Endodermal cell (in vitro differentiated cells): ENCODE data around the gene SAC3D1. TPM values are rescaled to one million over a fixed set of nuclear protein-coding genes. Genes with fewer than 3 reads are reported as not detected.

Source experiments
- DNase-seq: peaks from one replicate; pipeline ENCODE4 v3.0.0-alpha.2; 2017
- H3K27ac ChIP-seq: 2 replicates; pipeline ENCODE4 v1.5.1; 2013; ENCODE audit warnings: mild to moderate bottlenecking, low read depth, low read length, moderate library complexity
- H3K27me3 ChIP-seq: 2 replicates; pipeline ENCODE4 v1.6.1; 2013; ENCODE audit warnings: mild to moderate bottlenecking, low read length, moderate library complexity; ENCODE audit not compliant: insufficient read depth, control insufficient read depth, poor library complexity, severe bottlenecking
- H3K36me3 ChIP-seq: 2 replicates; pipeline ENCODE4 v1.7.0; 2013; ENCODE audit warnings: mild to moderate bottlenecking, low read length, moderate library complexity; ENCODE audit not compliant: control insufficient read depth, insufficient read depth
- H3K4me1 ChIP-seq: one replicate; pipeline ENCODE4 v1.7.0; 2013; ENCODE audit warnings: low read length; ENCODE audit not compliant: control insufficient read depth, insufficient read depth
- H3K4me3 ChIP-seq: 2 replicates; pipeline ENCODE4 v1.5.1; 2013; ENCODE audit warnings: mild to moderate bottlenecking, low read length, moderate library complexity
- H3K9ac ChIP-seq: 2 replicates; pipeline ENCODE4 v1.6.1; 2013; ENCODE audit warnings: mild to moderate bottlenecking, low read length, moderate library complexity; ENCODE audit not compliant: poor library complexity, severe bottlenecking; ENCODE audit errors: extremely low read depth
- H3K9me3 ChIP-seq: 2 replicates; pipeline ENCODE4 v1.6.1; 2013; ENCODE audit warnings: mild to moderate bottlenecking, low read length, moderate library complexity; ENCODE audit not compliant: control insufficient read depth
- H3K27ac Mint-ChIP-seq: 2 replicates; pipeline ENCODE4 v1.8.0; 2020; ENCODE audit warnings: mixed read lengths
- H3K27me3 Mint-ChIP-seq: 2 replicates; pipeline ENCODE4 v1.8.0; 2021; ENCODE audit warnings: mild to moderate bottlenecking, mixed read lengths; ENCODE audit not compliant: insufficient read depth
- H3K36me3 Mint-ChIP-seq: 2 replicates; pipeline ENCODE4 v1.8.0; 2020; ENCODE audit warnings: low read depth, mixed read lengths
- H3K4me1 Mint-ChIP-seq: 2 replicates; pipeline ENCODE4 v1.8.0; 2020; ENCODE audit warnings: mixed read lengths
- H3K4me3 Mint-ChIP-seq: 2 replicates; pipeline ENCODE4 v1.8.0; 2020; ENCODE audit warnings: mild to moderate bottlenecking, moderate library complexity, mixed read lengths
- H3K9me3 Mint-ChIP-seq: 2 replicates; pipeline ENCODE4 v1.8.0; 2020; ENCODE audit warnings: mild to moderate bottlenecking, mixed read lengths
- CTCF ChIP-seq: fragments of 200-600 bp; sonication (generic); conservative IDR thresholded peaks from 2 replicates; pipeline ENCODE4 v1.5.0; 2021; ENCODE audit warnings: antibody characterized with exemption, mild to moderate bottlenecking
- WGBS, 2 experiments: methylation state at CpG; one replicate each; pipeline versions ENCODE4 v1.1.5 to v1.1.7; 2013; ENCODE audit warnings: missing lambda C conversion rate in 2 of 2, mixed read lengths in 1 of 2; ENCODE audit not compliant: insufficient coverage in 1 of 2, insufficient read length in 1 of 2; 5-methylcytosine and 5-hydroxymethylcytosine counted together
- total RNA-seq, 2 donors: library from RNA; stranded (reverse); fragmentation: NEBNext Ultra II Directional in 1 of 2; extraction: Animal tissue kit (Norgen Biotek cat#: 25700) in 1 of 2; gene quantifications; 2 replicates in 1 of 2; 3 replicates in 1 of 2; pipeline ENCODE4 v1.2.1, GENCODE V29; 2021

Gene SAC3D1
- total RNA-seq, 2 donors from 2014 or later, result 11.4 to 12.0 TPM

- Mint-ChIP-seq H3K27ac (no peak within 1 kb of the TSS), H3K4me1 (peaks cover 7% of the 10 kb centered on the region), H3K27me3 (no peaks in the 10 kb centered on the region), H3K36me3 (no peaks in the 10 kb centered on the region), H3K4me3 (peak within 1 kb of the TSS; percentile 5), H3K9me3 (no peaks in the 10 kb centered on the region)
- no peak within 1 kb of the TSS for H3K27ac ChIP-seq
- no peak within 1 kb of the TSS for H3K9ac ChIP-seq
- WGBS, 2 experiments, result 21 to 37% methylated on average over 3 to 9 of the region's 9 CpGs
- no peaks in the 10 kb centered on the region for H3K4me1 ChIP-seq
- H3K27me3 ChIP-seq, result no peaks in the 10 kb centered on the region
- H3K36me3 ChIP-seq, result no peaks in the 10 kb centered on the region
- no peak within 1 kb of the TSS for H3K4me3 ChIP-seq
- H3K9me3 ChIP-seq, result no peaks in the 10 kb centered on the region
- TF ChIP-seq CTCF, result peak; percentile 78
- peak; percentile 92 for DNase-seq
These were observed 44.2 kb upstream of the SAC3D1 start, which contains the start of gene BATF2 for GRCh38 chr11:64996710-64997380. BATF2 (minus strand) TSS chr11:64996971; CDS start chr11:64996914, 57 bp downstream.

GRCh38 chr11:64998141-64998540 is 42.9 kb upstream of the SAC3D1 start:
- Histone ChIP-seq H3K4me3 (no peak overlapping the region), H3K9ac (no peak overlapping the region), H3K9me3 (no peaks in the 10 kb centered on the region), H3K4me1 (no peaks in the 10 kb centered on the region), H3K27ac (no peak overlapping the region), H3K27me3 (no peaks in the 10 kb centered on the region), H3K36me3 (no peaks in the 10 kb centered on the region)
- H3K4me1 Mint-ChIP-seq, result peaks cover 7% of the 10 kb centered on the region
- H3K27ac Mint-ChIP-seq, result no peak overlapping the region
- H3K27me3 Mint-ChIP-seq, result no peaks in the 10 kb centered on the region
- WGBS, 2 experiments, result 67 to 75% methylated on average over 1 of the region's 1 CpG
- no peak for TF ChIP-seq CTCF
- H3K9me3 Mint-ChIP-seq, result no peaks in the 10 kb centered on the region
- no peak overlapping the region for H3K4me3 Mint-ChIP-seq
- no peaks in the 10 kb centered on the region for H3K36me3 Mint-ChIP-seq
- peak; percentile 63 for DNase-seq

DNA sequence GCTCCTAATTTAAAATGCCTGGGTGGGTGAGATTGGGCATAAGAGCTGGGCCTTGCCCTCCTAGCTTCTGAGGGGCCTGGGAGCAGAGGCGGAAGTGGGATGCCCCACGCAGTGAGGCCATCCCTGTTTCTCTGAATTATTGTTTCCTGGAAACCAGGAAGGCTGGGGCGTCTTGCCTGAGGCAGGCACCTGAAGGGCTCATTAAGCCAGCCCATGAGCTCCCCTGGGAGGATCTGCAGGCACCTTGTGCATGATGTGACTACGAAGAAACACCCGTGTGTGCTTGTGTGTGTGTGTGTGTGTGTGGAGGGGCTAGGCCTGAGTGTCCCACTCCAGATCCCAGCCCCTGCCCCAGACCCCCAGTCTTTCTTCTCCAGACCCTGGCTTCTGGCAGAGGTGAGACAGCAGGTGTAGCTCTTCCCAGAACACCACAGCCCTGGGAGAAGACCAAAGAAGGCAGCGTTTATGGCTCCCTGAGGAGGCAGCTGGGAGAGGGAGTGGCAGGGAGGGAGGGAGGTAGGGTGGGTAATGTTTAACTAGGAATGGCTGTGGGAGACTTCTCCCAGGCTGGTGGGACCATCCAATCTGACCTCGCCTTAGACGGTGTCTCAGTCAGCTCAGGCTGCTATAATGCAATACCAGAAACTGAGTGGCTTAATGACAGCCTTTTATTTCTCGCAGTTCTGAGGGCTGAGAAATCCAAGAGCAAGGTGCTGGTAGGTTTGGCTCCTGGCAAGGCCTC is 42.1 kb upstream of the SAC3D1 start:
- 86 to 91% methylated on average over 6 to 7 of the region's 9 CpGs for WGBS, 2 experiments
- Mint-ChIP-seq H3K36me3 (no peaks in the 10 kb centered on the region), H3K27ac (no peak overlapping the region)

More for the DNA sequence above, 42.1 kb upstream of the SAC3D1 start:
- no peak overlapping the region for H3K9ac ChIP-seq
- Mint-ChIP-seq H3K4me3 (no peak overlapping the region), H3K9me3 (no peaks in the 10 kb centered on the region), H3K4me1 (peaks cover 7% of the 10 kb centered on the region), H3K27me3 (no peaks in the 10 kb centered on the region)
- H3K4me1 ChIP-seq, result no peaks in the 10 kb centered on the region
- H3K27me3 ChIP-seq, result no peaks in the 10 kb centered on the region
- no peak overlapping the region for H3K4me3 ChIP-seq
- H3K36me3 ChIP-seq, result no peaks in the 10 kb centered on the region
- TF ChIP-seq CTCF, result no peak
- no peaks in the 10 kb centered on the region for H3K9me3 ChIP-seq
- H3K27ac ChIP-seq, result no peak overlapping the region
- no peak for DNase-seq
